KMS-11 (cell line): Measurements from ENCODE around the gene CA7.

ENCODE experiments used
- H2AFZ ChIP-seq: fragments of 200-600 bp; sonication (generic); 2 replicates; pipeline ENCODE4 v1.6.1; 2016; ENCODE audit warnings: antibody characterized with exemption, mixed run types, low read depth
- H3K27ac ChIP-seq: fragments of 200-600 bp; sonication (generic); 2 replicates; pipeline ENCODE4 v1.6.1; 2016; ENCODE audit warnings: mild to moderate bottlenecking, mixed run types
- H3K27me3 ChIP-seq: fragments of 200-600 bp; sonication (generic); 2 replicates; pipeline ENCODE4 v1.6.1; 2017; ENCODE audit warnings: mild to moderate bottlenecking, low read depth, mixed run types, moderate library complexity; ENCODE audit not compliant: insufficient read depth
- H3K36me3 ChIP-seq: fragments of 200-600 bp; sonication (generic); 2 replicates; pipeline ENCODE4 v1.6.1; 2017; ENCODE audit warnings: mild to moderate bottlenecking, mixed run types; ENCODE audit not compliant: insufficient read depth
- H3K4me1 ChIP-seq: fragments of 200-600 bp; sonication (generic); 2 replicates; pipeline ENCODE4 v1.6.1; 2016; ENCODE audit warnings: mild to moderate bottlenecking, low read depth, mixed run types; ENCODE audit not compliant: poor library complexity, severe bottlenecking
- H3K4me2 ChIP-seq: fragments of 200-600 bp; sonication (generic); 2 replicates; pipeline ENCODE4 v1.7.0; 2016; ENCODE audit warnings: mild to moderate bottlenecking, mixed run types
- H3K4me3 ChIP-seq: fragments of 200-600 bp; sonication (generic); IDR thresholded peaks from 2 replicates; pipeline ENCODE4 v1.6.1; 2017; ENCODE audit warnings: low read depth, low read length, mixed read lengths; ENCODE audit not compliant: insufficient read depth
- H3K79me2 ChIP-seq: fragments of 200-600 bp; sonication (generic); 2 replicates; pipeline ENCODE4 v1.6.1; 2016; ENCODE audit warnings: low read depth, mixed run types; ENCODE audit not compliant: insufficient read depth
- H3K9ac ChIP-seq: fragments of 200-600 bp; sonication (generic); 2 replicates; pipeline ENCODE4 v1.6.1; 2016; ENCODE audit warnings: mild to moderate bottlenecking, mixed run types
- H4K20me1 ChIP-seq: fragments of 200-600 bp; sonication (generic); 2 replicates; pipeline ENCODE4 v1.6.1; 2016; ENCODE audit warnings: mild to moderate bottlenecking, mixed run types; ENCODE audit not compliant: insufficient read depth
- CTCF ChIP-seq: fragments of 200-600 bp; sonication (generic); conservative IDR thresholded peaks from 2 replicates; pipeline ENCODE4 v1.6.1; 2017; ENCODE audit warnings: low read depth, mild to moderate bottlenecking, antibody characterized with exemption, low read length, moderate library complexity, mixed read lengths

The CA7 gene

GRCh38 chr16:66802159-66802558, 42.1 kb upstream of the CA7 start:
- no peak for TF ChIP-seq CTCF
- Histone ChIP-seq H3K27ac (no peak overlapping the region), H3K4me1 (no peaks in the 10 kb centered on the region), H3K79me2 (no peaks in the 10 kb centered on the region), H3K4me2 (no peak overlapping the region), H4K20me1 (no peaks in the 10 kb centered on the region), H3K4me3 (no peak overlapping the region), H3K27me3 (no peaks in the 10 kb centered on the region), H3K36me3 (no peaks in the 10 kb centered on the region), H2AFZ (no peak overlapping the region), H3K9ac (no peak overlapping the region)

GRCh38 chr16:66809765-66810164, 34.4 kb upstream of the CA7 start:
- H3K4me2 ChIP-seq: no peak overlapping the region
- H3K79me2 ChIP-seq: no peaks in the 10 kb centered on the region
- H3K4me3 ChIP-seq: no peak overlapping the region
- H2AFZ ChIP-seq: no peak overlapping the region
- no peak for TF ChIP-seq CTCF
- H3K9ac ChIP-seq: no peak overlapping the region
- H4K20me1 ChIP-seq: no peaks in the 10 kb centered on the region
- no peaks in the 10 kb centered on the region for H3K27me3 ChIP-seq
- H3K36me3 ChIP-seq: 0 out of 2 replicates have a peak, but pooled peaks cover 2% of the 10 kb centered on the region
- no peaks in the 10 kb centered on the region for H3K4me1 ChIP-seq
- no peak overlapping the region for H3K27ac ChIP-seq

- H3K27me3 ChIP-seq: no peaks in the 10 kb centered on the region
- no peak overlapping the region for H2AFZ ChIP-seq
- H3K27ac ChIP-seq: no peak overlapping the region
- no peak overlapping the region for H3K4me3 ChIP-seq
- TF ChIP-seq CTCF: no peak
- no peak overlapping the region for H3K4me2 ChIP-seq
- no peaks in the 10 kb centered on the region for H4K20me1 ChIP-seq
- 0 out of 2 replicates have a peak, but pooled peaks cover 2% of the 10 kb centered on the region for H3K36me3 ChIP-seq
- no peak overlapping the region for H3K9ac ChIP-seq
- H3K4me1 ChIP-seq: no peaks in the 10 kb centered on the region
- H3K79me2 ChIP-seq: no peaks in the 10 kb centered on the region
Observed at GRCh38 chr16:66810391-66810790, 33.8 kb upstream of the CA7 start.

GRCh38 chr16:66811043-66811442, 33.2 kb upstream of the CA7 start:
- no peaks in the 10 kb centered on the region for H4K20me1 ChIP-seq
- no peak overlapping the region for H3K4me2 ChIP-seq
- no peaks in the 10 kb centered on the region for H3K4me1 ChIP-seq
- H3K79me2 ChIP-seq: no peaks in the 10 kb centered on the region
- no peak overlapping the region for H3K9ac ChIP-seq
- no peaks in the 10 kb centered on the region for H3K27me3 ChIP-seq
- H3K36me3 ChIP-seq: 0 out of 2 replicates have a peak, but pooled peaks cover 2% of the 10 kb centered on the region
- no peak overlapping the region for H3K27ac ChIP-seq
- H2AFZ ChIP-seq: no peak overlapping the region
- no peak overlapping the region for H3K4me3 ChIP-seq
- TF ChIP-seq CTCF: no peak

- Histone ChIP-seq H3K9ac (no peak overlapping the region), H3K4me1 (no peaks in the 10 kb centered on the region), H3K4me2 (no peak overlapping the region), H3K27me3 (no peaks in the 10 kb centered on the region), H3K36me3 (peaks cover 2% of the 10 kb centered on the region; the same call in 1 of the 2 replicates), H3K79me2 (no peaks in the 10 kb centered on the region), H3K27ac (no peak overlapping the region), H4K20me1 (no peaks in the 10 kb centered on the region), H3K4me3 (no peak overlapping the region), H2AFZ (no peak overlapping the region)
- TF ChIP-seq CTCF: no peak
Observed at GRCh38 chr16:66814734-66815133, 29.5 kb upstream of the CA7 start.
